Measurements from ENCODE around the gene PARD3.

Gene PARD3

GRCh38 chr10:34377833-34378232 is 437.3 kb downstream of the PARD3 start:
- Histone ChIP-seq H3K27me3 (ENCODE audit: insufficient read depth, low read length, poor library complexity) (no peaks in the 10 kb centered on the region), H3K27ac (ENCODE audit: low read length) (no peak overlapping the region), H3K4me1 (ENCODE audit: insufficient read depth, low read length) (no peaks in the 10 kb centered on the region), H3K4me3 (ENCODE audit: low read depth in 1 of 2, low read length in 2 of 2) (no peak overlapping the region), H3K9me3 (ENCODE audit: insufficient read depth, low read length, severe bottlenecking) (no peaks in the 10 kb centered on the region), H4K20me1 (ENCODE audit: insufficient read depth, low read length) (no peaks in the 10 kb centered on the region), H3K9ac (ENCODE audit: low read depth, low read length) (no peak overlapping the region), H2AFZ (ENCODE audit: low read depth, low read length) (no peak overlapping the region), H3K4me2 (ENCODE audit: insufficient read depth, low read length) (no peak overlapping the region), H3K36me3 (ENCODE audit: insufficient read depth, low read length) (peaks cover 39% of the 10 kb centered on the region), H3K79me2 (ENCODE audit: insufficient read depth, low read length) (no peaks in the 10 kb centered on the region)
- DNase-seq (no peak), ATAC-seq (ENCODE audit: insufficient read depth, low read depth) (no peak)
- TF ChIP-seq EZH2 (IDR thresholded peaks at IDR 0.05; ENCODE audit: borderline replicate concordance, low read depth, low read length, severe bottlenecking) (no peak), CTCF (IDR thresholded peaks at IDR 0.05; ENCODE audit: borderline replicate concordance, extremely low read depth, low read length, poor library complexity, severe bottlenecking) (no peak)

DNA sequence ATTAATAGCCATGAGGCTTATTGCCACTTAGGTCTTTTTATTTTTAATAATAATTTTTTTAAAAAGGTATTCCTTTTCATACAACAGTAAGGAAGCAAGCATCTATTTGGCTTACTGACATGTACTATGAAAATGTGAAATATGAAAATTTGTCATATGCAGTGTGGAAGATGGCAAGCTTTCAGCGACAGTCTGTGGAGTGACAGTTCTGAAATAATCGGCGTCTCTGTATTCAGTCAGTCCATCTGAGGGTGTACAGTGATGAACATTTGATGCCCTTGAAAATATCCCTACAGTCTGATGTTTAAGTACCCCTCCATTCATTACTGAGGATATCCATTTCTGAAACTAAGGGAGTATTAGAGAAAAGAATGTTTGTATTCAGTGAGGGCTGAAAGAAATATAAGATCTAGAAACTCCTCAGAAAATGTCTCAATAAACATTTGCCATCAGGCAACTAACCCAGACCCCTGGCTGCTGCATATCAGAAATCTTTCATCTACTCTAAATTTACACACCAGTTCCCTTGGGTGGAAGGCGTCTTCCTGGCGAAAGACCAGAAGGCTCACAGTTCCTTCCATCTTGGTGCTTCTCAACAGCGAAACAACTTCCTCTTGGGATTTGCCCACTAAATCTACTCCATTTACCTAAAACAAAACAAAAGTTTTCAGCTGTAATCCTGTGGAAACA is 440.6 kb downstream of the PARD3 start:
- no peak for ATAC-seq (ENCODE audit: insufficient read depth, low read depth)
- peaks cover 16% of the 10 kb centered on the region for H3K4me1 ChIP-seq (ENCODE audit: insufficient read depth, low read length)
- H2AFZ ChIP-seq (ENCODE audit: low read depth, low read length): no peak overlapping the region
- H3K9ac ChIP-seq (ENCODE audit: low read depth, low read length): no peak overlapping the region
- no peak for DNase-seq
- no peaks in the 10 kb centered on the region for H3K9me3 ChIP-seq (ENCODE audit: insufficient read depth, low read length, severe bottlenecking)
- H4K20me1 ChIP-seq (ENCODE audit: insufficient read depth, low read length): no peaks in the 10 kb centered on the region
- TF ChIP-seq CTCF (IDR thresholded peaks at IDR 0.05; ENCODE audit: borderline replicate concordance, extremely low read depth, low read length, poor library complexity, severe bottlenecking): no peak
- TF ChIP-seq EZH2 (IDR thresholded peaks at IDR 0.05; ENCODE audit: borderline replicate concordance, low read depth, low read length, severe bottlenecking): no peak
- no peaks in the 10 kb centered on the region for H3K79me2 ChIP-seq (ENCODE audit: insufficient read depth, low read length)
- no peaks in the 10 kb centered on the region for H3K27me3 ChIP-seq (ENCODE audit: insufficient read depth, low read length, poor library complexity)
- peaks cover 28% of the 10 kb centered on the region; the same call in 1 of the 2 replicates for H3K36me3 ChIP-seq (ENCODE audit: insufficient read depth, low read length)
- no peak overlapping the region for H3K4me2 ChIP-seq (ENCODE audit: insufficient read depth, low read length)
- H3K27ac ChIP-seq (ENCODE audit: low read length): no peak overlapping the region
- no peak overlapping the region for H3K4me3 ChIP-seq (ENCODE audit: low read depth in 1 of 2, low read length in 2 of 2)

DNA sequence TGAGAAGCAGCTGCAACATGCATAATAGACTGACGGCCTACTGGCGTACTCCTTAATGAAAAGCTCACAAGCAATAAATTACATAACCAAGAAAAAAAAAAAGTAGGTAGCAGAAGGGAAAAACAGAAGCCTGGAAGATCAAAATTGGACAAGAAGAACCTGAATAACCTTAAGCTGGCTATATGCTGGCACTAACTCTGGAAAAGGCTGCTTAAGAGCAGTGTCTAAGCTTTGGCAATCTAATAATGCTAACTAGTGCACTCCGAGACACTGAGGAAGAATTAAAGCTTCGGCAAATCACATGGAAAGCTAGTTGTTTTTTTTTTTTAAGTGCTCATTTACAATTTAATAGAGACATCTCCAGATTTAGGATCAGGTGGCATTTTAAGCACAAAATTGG is 441.9 kb downstream of the PARD3 start:
- no peaks in the 10 kb centered on the region for H3K79me2 ChIP-seq (ENCODE audit: insufficient read depth, low read length)
- no peak overlapping the region for H3K9ac ChIP-seq (ENCODE audit: low read depth, low read length)
- TF ChIP-seq CTCF (IDR thresholded peaks at IDR 0.05; ENCODE audit: borderline replicate concordance, extremely low read depth, low read length, poor library complexity, severe bottlenecking): no peak
- no peak for TF ChIP-seq EZH2 (IDR thresholded peaks at IDR 0.05; ENCODE audit: borderline replicate concordance, low read depth, low read length, severe bottlenecking)
- DNase-seq: no peak
- H3K4me2 ChIP-seq (ENCODE audit: insufficient read depth, low read length): no peak overlapping the region
- no peak for ATAC-seq (ENCODE audit: insufficient read depth, low read depth)
- no peak overlapping the region for H3K4me3 ChIP-seq (ENCODE audit: low read depth in 1 of 2, low read length in 2 of 2)
- no peak overlapping the region for H3K27ac ChIP-seq (ENCODE audit: low read length)
- no peaks in the 10 kb centered on the region for H3K27me3 ChIP-seq (ENCODE audit: insufficient read depth, low read length, poor library complexity)
- no peaks in the 10 kb centered on the region for H3K9me3 ChIP-seq (ENCODE audit: insufficient read depth, low read length, severe bottlenecking)
- no peaks in the 10 kb centered on the region for H4K20me1 ChIP-seq (ENCODE audit: insufficient read depth, low read length)
- no peak overlapping the region for H2AFZ ChIP-seq (ENCODE audit: low read depth, low read length)
- peaks cover 19% of the 10 kb centered on the region for H3K4me1 ChIP-seq (ENCODE audit: insufficient read depth, low read length)
- peaks cover 31% of the 10 kb centered on the region for H3K36me3 ChIP-seq (ENCODE audit: insufficient read depth, low read length)
